Hepatic stellate cell (primary cell): ENCODE measurements around the gene PRDX6.
"Not testable (repeated sequence)": the region's sequence is repeated elsewhere in the genome, so short reads cannot be mapped to it uniquely, and the experiment has no call there.

Experiments used
- DNase-seq: peaks from one replicate; pipeline ENCODE4 v3.0.0; 2011; ENCODE audit warnings: low spot score

The PRDX6 gene

DNA sequence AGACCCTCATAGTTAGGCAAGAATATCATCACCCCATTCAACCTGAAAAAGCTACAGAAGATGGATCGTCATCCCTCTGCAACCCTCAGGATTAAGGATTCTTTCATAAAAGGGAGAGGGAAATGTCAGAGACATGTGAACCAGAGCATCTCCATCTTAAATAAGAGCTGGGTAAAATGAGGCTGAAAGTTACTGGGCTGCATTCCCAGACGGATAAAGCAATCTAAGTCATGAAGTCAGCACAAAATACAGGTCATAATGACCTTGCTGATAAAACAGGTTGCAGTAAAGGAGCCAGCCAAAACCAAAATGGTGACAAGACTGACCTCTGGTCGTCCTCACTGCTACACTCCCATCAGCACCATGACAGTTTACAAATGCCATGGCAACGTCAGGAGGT lies 22.6 kb downstream of the PRDX6 start:
- no peak for DNase-seq

- no peak for DNase-seq
These were observed 25.0 kb downstream of the PRDX6 start for GRCh38 chr1:173502104-173502503.

GRCh38 chr1:173503391-173503790 lies 26.3 kb downstream of the PRDX6 start:
- peak; percentile 6 for DNase-seq

DNA sequence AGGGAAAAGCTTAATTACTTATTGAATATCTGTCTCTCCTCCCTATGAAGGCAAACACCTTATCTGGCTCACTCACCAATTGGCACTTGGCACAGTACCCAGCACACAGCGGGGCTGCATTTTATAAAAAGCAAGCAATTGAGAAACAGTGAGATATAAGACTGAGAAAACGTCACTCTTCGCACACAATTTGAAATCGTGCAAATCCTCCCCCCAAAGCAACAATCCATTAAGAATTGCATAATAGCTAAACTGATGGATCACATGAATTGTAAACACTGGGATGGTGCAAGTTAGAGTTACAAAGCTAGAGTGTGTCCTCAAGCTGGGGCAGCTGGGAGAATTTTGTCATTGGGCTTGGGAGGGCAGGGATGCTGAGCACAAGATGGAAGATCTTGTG lies 27.1 kb downstream of the PRDX6 start:
- DNase-seq, result no peak

DNA sequence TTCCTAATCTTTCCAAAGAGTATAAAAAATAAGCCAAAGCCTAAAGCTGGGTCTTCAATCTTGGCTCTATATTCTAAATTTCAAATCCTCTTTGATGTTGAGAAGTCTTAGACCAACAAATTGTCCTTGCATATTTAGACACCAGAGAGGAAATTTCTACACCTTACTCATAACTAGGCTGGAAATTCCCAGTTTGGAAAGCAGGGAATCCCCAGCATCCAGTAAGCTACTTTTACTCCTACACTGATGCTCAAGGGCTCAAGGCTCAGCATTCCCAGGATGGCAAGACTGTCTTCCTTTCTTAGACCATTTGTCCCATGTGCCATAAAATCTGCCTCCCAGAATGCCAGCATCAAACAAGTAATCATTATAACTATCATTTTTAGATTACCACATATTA lies 28.3 kb downstream of the PRDX6 start:
- DNase-seq, result no peak

DNA sequence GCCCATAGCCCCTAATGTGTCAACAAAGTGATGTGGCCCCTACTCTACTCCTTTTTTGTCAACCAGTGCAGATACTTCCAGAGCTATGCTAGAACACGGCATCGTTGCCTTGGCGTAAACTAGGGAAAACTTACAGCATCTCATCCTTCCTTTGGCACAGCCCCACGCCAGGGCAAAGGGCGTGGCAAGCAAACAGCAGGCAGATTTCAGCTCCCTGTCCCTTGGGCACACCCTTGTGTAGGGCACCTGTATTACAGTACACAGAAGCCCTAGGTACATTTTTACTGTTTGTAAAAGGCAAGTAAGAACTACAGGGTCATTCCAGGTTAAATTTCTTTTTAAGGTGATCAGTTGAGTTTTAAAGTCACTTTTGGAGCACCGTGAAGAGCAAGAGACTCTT lies 29.3 kb downstream of the PRDX6 start:
- DNase-seq, result no peak

DNA sequence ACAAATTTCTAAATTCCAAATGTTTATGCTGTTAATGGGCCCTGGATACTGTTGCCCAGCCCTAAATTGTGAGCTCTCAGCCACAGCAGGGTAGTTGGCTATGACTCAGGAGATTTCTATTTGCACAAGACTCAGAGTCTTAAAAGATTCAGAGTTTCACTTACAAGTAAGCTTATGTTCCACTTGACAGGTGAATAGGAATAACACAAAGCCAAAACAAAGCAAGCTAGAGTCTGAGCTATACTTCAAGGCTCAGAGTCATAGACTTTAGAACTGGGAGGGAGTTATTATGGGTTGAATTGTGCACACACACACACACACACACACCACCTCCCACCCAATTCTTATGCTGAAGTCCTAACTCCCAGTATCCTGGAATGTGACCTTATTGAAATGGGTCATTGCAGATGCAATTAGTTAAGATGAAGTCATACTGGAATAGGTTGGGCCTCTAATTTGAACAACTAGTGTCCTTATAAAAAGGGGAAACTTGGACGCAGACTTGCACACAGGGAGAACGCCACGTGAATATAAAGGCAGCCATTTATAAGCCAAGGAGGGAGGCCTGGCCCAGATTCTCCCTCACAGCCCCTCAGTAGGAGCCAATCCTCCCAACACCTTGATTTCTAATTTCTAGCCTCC lies 30.2 kb downstream of the PRDX6 start:
- DNase-seq, result peak; percentile 35

GRCh38 chr1:173507847-173508209 lies 30.7 kb downstream of the PRDX6 start:
- DNase-seq, result no peak

DNA sequence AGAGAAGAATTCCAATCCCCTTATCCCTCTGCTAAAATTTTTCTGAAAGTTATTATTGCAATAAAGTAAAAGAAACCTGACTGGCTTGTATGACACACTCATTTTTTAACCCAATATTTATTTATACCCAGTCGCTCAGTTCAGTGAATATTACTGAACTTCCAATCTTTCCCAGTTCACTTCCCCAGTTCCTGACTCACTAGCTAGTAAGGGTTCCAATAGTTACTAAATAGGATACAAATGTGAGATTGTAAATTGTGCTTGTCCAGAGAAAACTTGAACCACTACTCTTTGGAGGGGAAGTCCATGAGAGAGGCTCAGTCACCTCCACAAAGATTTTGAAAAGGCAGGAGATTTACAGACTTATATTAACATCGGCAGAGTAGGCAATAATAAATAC lies 31.4 kb downstream of the PRDX6 start:
- no peak for DNase-seq

- no peak for DNase-seq
These were observed 32.7 kb downstream of the PRDX6 start for GRCh38 chr1:173509797-173510196.

DNA sequence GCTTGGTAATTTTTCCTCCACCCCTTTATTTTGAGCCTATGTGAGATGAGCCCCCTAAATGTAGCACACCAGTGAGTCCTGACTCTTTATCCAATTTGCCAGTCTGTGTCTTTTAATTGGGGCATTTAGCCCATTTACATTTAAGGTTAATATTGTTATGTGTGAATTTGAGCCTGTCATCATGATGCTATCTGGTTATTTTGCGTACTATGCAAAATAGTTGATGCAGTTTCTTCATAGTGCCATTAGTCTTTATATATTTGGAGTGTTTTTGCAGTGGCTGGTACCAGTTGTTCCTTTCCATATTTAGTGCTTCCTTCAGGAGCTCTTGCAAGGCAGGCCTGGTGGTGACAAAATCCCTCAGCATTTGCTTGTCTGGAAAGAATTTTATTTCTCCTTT lies 37.4 kb downstream of the PRDX6 start:
- DNase-seq, result not testable (repeated sequence)

DNA sequence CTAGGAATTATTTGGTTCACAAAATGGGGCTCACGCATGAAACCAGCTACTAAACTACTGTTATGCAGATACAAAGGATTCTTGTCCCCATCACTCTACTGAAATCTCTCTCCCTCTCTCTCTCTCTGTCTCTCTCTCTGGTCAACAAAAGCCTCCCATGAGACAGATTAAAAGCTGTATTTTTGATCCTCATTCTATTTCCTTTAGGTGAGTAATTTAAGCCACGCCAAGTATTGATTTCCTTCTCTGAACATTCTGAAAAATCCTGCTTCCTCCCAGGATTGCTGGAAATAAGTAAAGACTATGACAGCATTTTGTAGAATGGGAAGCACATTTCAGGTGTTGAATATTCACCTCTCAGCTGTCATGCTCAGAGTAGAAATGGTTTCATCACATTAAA lies 43.7 kb downstream of the PRDX6 start:
- no peak for DNase-seq

DNA sequence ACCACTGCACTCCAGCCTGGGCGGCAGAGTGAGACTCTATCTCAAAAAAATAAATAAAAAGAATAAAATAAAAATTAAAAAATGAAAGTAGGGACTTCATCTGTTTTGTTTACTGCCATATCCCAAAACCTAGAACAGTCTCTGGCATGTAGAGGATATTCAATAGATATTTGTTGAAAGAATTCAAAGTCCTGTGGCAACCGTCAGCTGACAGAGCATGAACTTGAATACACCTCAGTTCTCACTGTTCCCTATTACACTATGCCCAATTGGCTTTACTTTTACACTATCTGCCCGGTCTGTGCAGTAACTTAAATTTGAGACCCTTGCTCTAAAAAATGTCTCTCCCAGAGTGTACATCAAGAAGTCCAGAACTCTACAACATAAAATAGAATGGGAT lies 46.2 kb downstream of the PRDX6 start:
- DNase-seq, result no peak

GRCh38 chr1:173525926-173526325 lies 48.8 kb downstream of the PRDX6 start:
- no peak for DNase-seq

DNA sequence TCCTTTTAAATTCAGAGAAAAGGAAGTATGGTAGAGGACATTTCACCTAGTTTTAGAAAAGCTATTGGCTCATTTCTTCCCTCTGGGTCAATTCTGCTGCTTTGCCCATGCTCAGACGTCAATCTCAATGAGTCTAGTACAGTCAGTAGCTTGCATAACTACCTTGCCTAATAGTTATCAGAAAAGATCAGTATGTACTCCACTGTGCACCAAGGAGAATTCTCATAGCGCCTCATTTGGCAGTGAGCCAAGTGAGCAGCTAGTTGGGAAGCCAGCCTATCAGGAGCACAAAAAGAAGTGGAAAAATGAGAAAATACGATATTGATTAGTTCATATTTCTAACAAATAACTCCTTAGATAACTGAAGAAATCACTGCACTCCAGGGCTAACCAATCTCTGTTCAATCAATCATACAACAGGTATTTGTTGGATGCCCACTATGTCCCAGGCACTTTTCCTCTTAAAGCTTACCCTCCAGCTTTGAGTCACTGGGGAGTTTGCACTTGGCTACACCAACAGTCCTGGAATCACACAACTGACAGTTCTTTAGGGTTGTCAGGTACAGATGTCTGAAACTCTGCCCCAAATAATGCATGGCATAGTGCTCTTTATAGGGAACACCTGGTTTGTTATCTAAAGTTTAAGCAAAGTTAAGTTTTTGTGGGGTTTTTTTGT lies 50.2 kb downstream of the PRDX6 start:
- DNase-seq, result no peak

DNA sequence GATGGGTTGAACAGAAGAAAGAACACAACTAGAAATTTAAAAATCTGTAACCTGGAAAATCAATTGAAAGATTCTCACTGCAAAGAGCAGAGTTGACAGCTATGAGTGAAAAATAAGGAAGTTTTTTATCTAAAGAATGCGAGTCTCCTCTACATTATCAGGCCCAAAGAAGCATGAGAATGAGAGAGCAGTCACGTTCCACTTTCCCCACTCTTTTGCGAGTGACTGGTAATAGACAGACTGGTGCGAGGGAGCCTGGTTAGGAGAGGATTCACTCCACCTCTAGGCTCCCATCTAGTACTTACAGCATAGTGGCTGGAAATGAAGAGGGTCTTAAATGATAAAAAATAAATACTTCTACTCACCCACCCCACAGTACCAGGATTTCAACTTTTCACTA lies 52.0 kb downstream of the PRDX6 start:
- no peak for DNase-seq

DNA sequence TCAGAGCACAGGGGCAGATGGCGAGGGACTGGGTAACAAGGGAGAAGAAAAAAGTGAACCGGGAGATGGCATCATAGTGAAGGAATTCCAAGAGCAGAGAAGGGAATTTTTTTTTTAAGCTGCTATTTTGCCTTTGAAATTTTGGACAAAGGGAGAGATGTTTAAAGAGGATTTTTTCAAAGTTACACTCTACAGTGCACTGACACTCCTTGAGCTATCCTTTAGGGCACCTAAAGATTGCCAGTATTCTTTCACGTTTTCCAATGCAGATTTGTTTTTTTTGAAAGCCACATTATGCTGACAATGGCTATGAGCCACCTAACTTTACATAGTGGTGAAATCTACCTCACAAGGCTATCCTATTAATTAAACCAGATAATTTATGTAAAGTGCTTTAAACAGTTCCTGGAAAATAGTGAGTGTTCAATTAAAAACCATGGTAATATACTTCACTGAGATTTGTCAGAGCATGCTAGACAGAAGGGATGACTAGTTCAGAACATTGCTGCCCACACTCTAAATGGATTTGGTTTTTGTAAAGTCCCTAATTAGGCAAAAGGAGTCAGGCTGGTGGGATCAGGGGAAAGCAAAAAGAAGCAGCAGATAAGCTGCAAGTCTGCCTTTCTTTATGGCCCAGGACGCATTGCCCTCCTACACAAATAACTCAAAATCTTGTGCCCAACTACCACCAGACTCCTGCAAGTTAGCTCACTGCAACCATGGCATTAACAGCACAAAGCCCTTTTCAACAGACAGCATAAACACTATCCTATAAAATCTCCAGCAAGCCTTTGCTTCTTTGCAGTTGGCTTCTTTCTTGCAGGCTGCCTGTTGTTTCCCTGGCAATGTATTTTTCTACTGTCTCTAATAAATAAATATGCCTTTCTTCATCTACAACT lies 53.9 kb downstream of the PRDX6 start:
- no peak for DNase-seq

DNA sequence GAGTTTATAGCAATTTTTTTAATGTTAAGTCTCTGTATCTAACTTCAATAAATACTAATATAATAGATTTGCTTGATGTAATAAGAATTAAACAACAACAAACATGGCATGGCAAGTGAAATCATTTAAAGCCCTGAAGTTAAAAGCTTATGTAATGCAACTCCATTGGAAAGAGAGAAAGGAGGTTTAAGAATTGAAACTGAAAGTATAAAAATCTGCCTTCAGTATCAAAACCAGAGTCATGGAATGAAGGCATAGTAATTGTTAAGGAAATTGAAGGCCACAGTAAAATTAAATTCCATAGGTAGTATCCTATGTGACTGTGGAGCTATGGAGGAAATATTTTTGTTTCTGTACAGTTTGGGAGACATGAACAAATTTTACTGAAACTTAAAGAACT lies 55.1 kb downstream of the PRDX6 start:
- DNase-seq, result no peak

DNA sequence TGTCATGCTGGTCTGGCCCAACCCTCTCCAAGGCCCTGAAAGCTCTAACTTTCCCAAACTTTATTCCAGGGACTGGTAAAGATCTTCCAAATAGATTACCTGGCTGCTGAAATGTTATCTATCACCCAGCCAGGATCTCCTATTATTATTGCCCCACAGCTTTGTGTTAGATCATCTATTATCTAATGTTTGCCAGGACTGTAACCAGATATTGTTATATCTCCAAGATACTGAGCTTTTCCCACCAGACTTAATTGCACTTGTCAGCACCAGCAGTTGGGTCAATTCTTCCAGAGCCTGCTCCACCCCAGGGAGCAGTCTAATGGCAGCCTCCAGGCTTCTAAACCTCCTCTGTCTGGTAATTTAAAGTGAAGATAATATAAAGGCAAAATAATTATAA lies 59.1 kb downstream of the PRDX6 start:
- no peak for DNase-seq
